Endothelial cell (in vitro differentiated cells): Measurements from ENCODE around the gene BEAN1. TPM values are rescaled to one million over a fixed set of nuclear protein-coding genes. Genes with fewer than 3 reads are reported as not detected.

Experiments used
- DNase-seq: peaks from one replicate; pipeline ENCODE4 v3.0.0; 2021; ENCODE audit warnings: low spot score
- H3K27ac Mint-ChIP-seq: one replicate; pipeline ENCODE4 v1.8.0; 2021; ENCODE audit warnings: mixed read lengths, inconsistent platforms; ENCODE audit not compliant: unreplicated experiment
- H3K27me3 Mint-ChIP-seq: one replicate; pipeline ENCODE4 v1.8.0; 2021; ENCODE audit warnings: mild to moderate bottlenecking, moderate library complexity, mixed read lengths, inconsistent platforms; ENCODE audit not compliant: unreplicated experiment
- H3K36me3 Mint-ChIP-seq: one replicate; pipeline ENCODE4 v1.8.0; 2021; ENCODE audit warnings: mild to moderate bottlenecking, low read depth, mixed read lengths, inconsistent platforms; ENCODE audit not compliant: unreplicated experiment
- H3K4me1 Mint-ChIP-seq: one replicate; pipeline ENCODE4 v1.8.0; 2021; ENCODE audit warnings: mild to moderate bottlenecking, mixed read lengths, inconsistent platforms; ENCODE audit not compliant: unreplicated experiment
- H3K4me3 Mint-ChIP-seq: one replicate; pipeline ENCODE4 v1.8.0; 2021; ENCODE audit warnings: mild to moderate bottlenecking, mixed read lengths, inconsistent platforms; ENCODE audit not compliant: unreplicated experiment
- H3K9me3 Mint-ChIP-seq: one replicate; pipeline ENCODE4 v1.8.0; 2021; ENCODE audit warnings: mixed read lengths, inconsistent platforms; ENCODE audit not compliant: unreplicated experiment
- CTCF ChIP-seq: fragments of 200-600 bp; sonication (generic); IDR thresholded peaks from one replicate; pipeline ENCODE4 v1.5.0; 2021; ENCODE audit warnings: antibody characterized with exemption; ENCODE audit not compliant: unreplicated experiment
- total RNA-seq: library from RNA; stranded (reverse); fragmentation: NEBNext Ultra II Directional; extraction: Animal tissue kit (Norgen Biotek cat#: 25700); gene quantifications from one replicate; pipeline ENCODE4 v1.2.1, GENCODE V29; 2021; ENCODE audit not compliant: unreplicated experiment

Gene BEAN1
- total RNA-seq, 1 donor from 2014 or later = 0.49 TPM

- Mint-ChIP-seq H3K27me3 (peaks cover 13% of the 10 kb centered on the region), H3K9me3 (no peaks in the 10 kb centered on the region), H3K36me3 (peaks cover 81% of the 10 kb centered on the region), H3K4me1 (peaks cover 24% of the 10 kb centered on the region), H3K27ac (peak overlapping the region; percentile 31), H3K4me3 (peak overlapping the region; percentile 42)
- DNase-seq = no peak
- no peak for TF ChIP-seq CTCF
Observed at GRCh38 chr16:66395806-66396555, 31.1 kb upstream of the BEAN1 start.

- Mint-ChIP-seq H3K27me3 (peaks cover 10% of the 10 kb centered on the region), H3K4me3 (no peak overlapping the region), H3K36me3 (peaks cover 73% of the 10 kb centered on the region), H3K9me3 (no peaks in the 10 kb centered on the region), H3K4me1 (peaks cover 27% of the 10 kb centered on the region), H3K27ac (no peak overlapping the region)
- no peak for TF ChIP-seq CTCF
- DNase-seq = no peak
Observed at GRCh38 chr16:66397736-66398433, 29.2 kb upstream of the BEAN1 start.

- Mint-ChIP-seq H3K27ac (peak overlapping the region; percentile 13), H3K27me3 (peaks cover 19% of the 10 kb centered on the region), H3K9me3 (no peaks in the 10 kb centered on the region), H3K4me3 (peak overlapping the region; percentile 71), H3K36me3 (peaks cover 81% of the 10 kb centered on the region), H3K4me1 (peaks cover 28% of the 10 kb centered on the region)
- no peak for DNase-seq
- TF ChIP-seq CTCF = no peak
Observed at GRCh38 chr16:66399031-66399430, 28.1 kb upstream of the BEAN1 start.

- Mint-ChIP-seq H3K27me3 (peaks cover 19% of the 10 kb centered on the region), H3K9me3 (no peaks in the 10 kb centered on the region), H3K36me3 (peaks cover 77% of the 10 kb centered on the region), H3K4me3 (peak overlapping the region; percentile 84), H3K4me1 (peaks cover 33% of the 10 kb centered on the region), H3K27ac (peak overlapping the region; percentile 82)
- TF ChIP-seq CTCF = no peak
- DNase-seq = no peak
Observed at GRCh38 chr16:66399930-66400329, 27.2 kb upstream of the BEAN1 start.
